HG03064 (cell line): Measurements from ENCODE around the gene KIF25.
"Not testable (repeated sequence)": the region's sequence is repeated elsewhere in the genome, so short reads cannot be mapped to it uniquely, and the experiment has no call there.

Experiments used
- ATAC-seq: cut with Tn5 transposase; IDR thresholded peaks from one replicate; pipeline ENCODE4 v1.9.1; 2021; ENCODE audit warnings: low read depth; ENCODE audit not compliant: unreplicated experiment

KIF25 gene

GRCh38 chr6:167974640-167975344 lies 22.7 kb upstream of the KIF25 start:
- no peak for ATAC-seq

- ATAC-seq: no peak
Observed at GRCh38 chr6:167975458-167975857, 22.0 kb upstream of the KIF25 start.

- ATAC-seq: not testable (repeated sequence)
Observed at GRCh38 chr6:167976116-167976657, 21.3 kb upstream of the KIF25 start.

DNA sequence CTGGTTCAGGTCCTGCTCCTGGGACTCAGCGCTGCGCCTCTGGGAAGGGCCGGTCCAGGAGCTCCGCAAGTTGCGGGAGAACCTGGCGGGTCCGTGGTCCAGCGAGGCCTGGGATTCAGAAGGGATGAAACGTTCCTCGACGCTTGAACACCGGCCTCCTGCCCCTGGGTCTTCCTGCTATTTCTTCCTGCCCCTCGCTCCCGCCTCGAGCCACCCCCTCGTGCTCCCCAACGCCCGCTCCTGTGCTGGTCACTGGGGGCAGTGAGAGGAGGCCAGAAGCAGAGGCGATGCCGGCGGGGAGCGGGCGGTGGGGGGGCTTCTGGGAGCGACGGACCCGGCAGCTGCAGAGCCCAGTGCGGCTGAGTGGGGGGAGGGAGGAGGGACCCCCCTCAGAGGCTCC lies 20.8 kb upstream of the KIF25 start:
- ATAC-seq: no peak

DNA sequence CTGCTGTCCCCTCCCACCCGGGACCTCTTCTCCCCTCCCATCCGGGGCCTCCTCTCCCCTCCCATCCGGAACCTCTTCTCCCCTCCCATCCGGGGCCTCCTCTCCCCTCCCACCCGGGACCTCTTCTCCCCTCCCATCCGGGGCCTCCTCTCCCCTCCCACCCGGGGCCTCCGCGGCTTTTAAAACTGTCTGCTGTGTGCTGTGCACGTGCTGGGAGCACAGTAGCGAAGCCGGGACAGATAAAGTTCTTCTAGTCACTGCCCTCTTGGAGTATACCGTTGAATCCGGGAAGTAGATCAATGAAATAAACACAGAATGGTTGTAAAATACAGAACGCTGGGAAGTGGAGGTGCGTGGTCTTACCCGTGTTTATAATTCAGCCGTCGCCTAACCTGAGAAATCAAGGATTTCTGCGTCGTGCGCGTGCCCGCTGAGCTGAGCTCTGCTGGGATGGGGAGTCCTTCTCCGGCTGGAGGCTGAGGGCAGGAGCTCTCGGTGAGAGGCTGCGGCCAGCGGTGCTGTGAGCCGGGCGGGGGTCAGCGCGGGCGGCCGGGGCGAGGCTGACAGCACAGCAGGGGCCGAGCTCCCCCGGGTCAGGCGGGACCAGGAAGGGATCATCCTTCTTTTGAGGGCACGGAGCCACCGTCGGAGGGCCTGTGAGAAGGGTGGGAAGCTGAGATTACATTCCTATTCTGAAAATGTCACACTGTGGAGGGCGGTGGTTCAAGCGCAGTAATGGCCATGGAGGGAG lies 19.6 kb upstream of the KIF25 start:
- ATAC-seq: no peak

- no peak for ATAC-seq
Observed at GRCh38 chr6:167978607-167979006, 18.9 kb upstream of the KIF25 start.

DNA sequence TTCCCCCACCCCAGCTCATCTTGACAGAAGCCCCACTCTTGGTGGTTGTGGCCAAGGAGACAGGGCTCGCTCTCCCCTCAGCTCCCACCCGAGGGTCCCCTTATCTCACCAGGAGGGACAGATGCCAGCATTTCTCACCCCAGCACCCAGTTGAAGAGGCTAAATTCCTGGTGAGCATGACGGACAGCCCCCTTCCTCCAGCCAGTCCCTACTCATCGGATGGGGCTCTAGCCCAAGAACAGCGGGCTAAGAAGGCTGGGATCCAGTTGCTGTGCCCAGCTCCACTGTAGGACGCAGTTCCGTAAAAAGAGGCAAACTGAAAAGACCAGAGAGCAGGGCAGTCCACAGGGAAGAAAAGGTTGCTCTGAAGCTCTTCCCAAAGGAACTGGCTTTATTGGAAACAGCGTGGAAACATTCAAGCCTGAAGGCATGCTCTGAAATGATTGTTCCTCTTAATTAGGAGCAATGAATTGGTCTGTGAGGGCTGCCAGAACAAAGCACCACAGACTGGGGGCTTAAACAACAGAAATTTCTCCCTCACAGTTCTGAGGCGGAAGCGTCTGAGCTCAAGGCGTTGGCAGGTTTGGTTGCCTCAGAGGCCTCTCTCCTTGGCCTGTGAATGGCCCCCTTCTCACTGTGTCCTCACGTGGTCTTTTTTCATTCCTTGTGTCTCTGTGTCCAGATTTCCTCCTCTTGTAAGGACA lies 17.9 kb upstream of the KIF25 start:
- ATAC-seq: no peak

DNA sequence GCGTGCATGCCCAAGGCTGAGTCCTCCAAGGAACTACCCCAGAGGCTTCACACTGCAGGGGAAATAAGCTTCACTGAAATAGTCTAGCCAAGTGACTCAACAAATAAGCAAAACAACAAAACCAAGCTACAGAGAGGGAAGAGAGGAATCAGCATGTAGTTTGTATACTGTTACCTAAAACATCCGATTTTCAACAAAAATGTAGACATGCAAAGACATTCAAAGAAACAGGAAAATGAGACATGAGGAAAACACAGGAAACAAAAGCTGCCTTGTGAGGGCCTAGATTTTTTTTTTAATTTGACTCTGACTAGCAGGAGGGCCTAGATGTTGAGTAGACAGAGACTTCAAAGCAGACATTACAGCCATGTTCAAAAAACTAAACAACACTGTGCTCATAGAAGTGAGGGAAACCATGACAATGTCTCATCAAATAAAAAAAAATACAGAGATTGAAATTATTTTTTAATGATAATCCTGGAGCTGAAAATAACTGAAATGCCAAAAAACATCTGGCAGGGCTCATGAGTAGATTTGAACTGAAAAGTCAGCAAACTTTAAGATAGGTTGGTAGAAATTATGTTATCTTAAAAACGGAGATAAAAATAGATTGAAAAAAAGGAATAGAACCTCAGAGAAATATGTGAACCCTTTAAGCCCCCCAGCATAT lies 16.4 kb upstream of the KIF25 start:
- ATAC-seq: no peak

DNA sequence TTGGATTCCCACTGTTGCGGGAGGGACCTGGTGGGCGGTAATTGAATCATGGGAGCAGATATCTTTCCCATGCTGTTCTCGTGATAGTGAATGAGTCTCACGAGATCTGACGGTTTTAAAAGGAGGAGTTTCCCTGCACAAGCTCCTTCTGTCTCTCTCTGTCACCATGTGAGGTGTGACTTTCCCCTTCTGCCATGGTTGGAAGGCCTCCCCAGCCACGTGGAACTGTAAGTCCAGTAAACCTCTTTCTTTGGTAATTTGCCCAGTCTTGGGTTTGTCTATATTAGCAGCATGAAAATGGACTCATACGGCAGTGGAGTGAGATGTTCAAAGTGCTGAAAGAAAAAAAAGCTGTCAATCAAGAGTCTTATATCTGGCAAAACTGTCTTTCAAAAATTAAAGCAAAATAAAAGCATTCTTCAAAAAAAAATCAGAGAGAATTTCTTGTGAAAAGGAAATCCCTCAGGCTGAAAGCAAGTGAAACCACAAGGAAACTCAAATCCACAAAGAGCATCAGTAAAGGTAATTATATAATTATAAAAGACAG lies 15.5 kb upstream of the KIF25 start:
- ATAC-seq: no peak

GRCh38 chr6:167984144-167984719 lies 13.2 kb upstream of the KIF25 start:
- no peak for ATAC-seq

DNA sequence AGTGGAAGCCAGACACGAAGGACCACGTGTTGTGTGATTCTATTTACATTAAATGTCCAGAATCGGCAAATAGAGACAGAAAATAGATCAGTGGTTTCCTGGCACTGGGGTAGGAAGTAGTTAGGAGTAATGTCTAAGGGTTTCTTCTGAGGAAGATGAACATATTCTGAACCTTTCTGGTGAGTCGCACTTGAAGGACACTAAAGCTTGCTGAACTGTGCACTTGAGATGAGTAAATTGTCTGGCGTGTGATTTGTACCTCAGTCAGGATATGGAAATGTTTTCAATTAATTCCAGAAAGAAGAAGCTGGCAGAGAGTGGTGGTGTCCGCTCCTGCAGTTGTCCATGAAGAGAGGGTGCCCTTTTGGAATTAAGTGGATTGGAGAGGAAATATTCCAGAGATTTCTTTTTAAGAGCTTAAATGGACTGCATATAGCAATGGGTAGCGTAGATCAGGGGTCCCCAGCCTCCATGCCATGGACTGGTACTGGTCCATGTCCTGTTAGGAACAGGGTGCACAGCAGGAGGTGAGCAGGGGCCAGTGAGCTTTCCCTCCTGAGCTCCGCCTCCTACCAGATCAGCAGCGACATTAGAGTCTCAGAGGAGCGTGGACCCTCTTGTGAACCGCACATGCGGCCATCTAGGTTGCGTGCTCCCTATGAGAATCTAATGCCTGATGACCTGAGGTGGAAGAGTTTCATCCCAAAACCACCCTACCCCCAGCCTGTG lies 12.4 kb upstream of the KIF25 start:
- no peak for ATAC-seq

DNA sequence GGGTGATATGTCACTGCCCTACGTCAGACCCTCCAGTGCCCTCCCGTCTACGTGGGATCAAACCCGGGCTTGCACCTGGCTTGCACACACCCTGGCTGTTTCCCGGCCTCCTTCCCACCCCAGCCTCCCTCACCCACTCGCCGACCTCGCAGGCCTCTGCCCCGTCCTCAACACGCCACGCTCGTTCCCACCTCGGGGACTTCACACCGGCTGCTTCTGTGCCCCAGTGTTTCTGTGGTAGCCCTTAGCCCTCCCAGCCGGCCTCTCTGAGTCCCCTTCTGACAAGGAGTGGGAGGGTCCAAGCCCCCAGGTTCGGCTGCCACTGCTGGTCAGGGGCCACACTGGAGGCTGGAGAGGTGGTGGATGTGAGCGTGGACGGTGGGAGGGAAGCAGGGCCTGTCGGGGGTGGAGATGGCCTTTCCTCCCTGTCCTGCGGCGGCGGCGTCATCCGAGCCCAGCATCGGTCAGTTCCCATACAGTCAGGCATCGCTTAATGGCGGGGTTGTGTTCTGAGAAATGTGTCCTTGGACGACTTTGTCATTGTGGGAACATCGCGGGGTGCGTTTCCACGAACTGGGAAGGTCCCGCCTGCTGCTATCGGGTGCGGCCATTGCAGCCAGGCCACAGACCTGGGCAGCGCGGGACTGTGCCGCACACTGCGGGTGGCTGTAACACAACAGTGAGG lies 11.4 kb upstream of the KIF25 start:
- no peak for ATAC-seq

DNA sequence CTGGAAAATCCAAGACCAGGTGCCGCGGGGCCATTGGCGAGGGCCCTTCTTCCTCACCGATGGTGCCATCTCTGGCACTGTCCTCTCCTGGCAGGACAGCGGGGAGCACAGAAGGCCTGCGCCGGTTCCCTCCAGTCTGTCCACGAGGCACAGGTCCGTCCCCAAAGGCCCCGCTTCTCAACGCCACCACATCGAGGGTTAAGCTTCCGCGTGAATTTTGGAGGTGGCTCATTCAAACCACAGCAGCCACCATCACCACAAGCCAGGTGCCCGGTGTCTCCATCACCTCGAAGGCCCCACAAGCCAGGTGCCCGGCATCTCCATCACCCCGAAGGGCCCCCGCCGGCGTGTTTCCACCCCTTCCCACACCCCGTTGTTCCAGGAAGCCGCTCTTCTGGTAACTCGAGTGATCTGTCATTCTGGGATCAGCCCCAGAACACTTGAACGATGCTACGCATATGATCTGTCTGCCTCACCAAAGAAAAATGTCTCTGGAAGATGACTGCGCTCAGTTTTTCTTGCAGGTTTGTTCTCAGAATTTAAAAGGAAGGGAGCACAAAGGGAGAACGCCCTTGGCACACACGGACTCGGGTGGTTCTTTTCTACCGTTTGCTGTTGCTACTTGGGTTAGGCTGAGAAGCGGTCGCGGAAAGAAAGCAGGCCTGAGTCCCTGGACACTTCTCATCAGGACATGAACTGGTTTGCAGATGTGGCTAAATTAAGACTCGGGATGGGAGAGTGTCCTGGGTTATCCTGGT lies 9.9 kb upstream of the KIF25 start:
- ATAC-seq: no peak

DNA sequence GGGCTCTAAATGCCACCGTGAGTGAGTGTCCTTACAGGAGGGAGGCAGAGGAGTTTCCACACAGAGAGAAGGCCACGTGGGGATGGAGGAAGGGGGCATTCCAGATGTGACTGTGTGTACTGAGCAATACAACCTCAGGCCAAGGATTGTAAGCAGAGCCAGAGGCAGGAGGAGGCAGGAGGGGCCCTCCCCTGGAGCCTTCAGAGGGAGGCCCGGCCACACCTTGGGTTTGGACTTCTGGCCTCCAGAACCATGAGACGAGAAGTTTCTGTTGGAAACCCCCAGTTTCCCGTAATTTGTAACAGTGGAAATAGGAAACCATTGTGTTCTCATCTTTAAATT lies 9.3 kb upstream of the KIF25 start:
- no peak for ATAC-seq

DNA sequence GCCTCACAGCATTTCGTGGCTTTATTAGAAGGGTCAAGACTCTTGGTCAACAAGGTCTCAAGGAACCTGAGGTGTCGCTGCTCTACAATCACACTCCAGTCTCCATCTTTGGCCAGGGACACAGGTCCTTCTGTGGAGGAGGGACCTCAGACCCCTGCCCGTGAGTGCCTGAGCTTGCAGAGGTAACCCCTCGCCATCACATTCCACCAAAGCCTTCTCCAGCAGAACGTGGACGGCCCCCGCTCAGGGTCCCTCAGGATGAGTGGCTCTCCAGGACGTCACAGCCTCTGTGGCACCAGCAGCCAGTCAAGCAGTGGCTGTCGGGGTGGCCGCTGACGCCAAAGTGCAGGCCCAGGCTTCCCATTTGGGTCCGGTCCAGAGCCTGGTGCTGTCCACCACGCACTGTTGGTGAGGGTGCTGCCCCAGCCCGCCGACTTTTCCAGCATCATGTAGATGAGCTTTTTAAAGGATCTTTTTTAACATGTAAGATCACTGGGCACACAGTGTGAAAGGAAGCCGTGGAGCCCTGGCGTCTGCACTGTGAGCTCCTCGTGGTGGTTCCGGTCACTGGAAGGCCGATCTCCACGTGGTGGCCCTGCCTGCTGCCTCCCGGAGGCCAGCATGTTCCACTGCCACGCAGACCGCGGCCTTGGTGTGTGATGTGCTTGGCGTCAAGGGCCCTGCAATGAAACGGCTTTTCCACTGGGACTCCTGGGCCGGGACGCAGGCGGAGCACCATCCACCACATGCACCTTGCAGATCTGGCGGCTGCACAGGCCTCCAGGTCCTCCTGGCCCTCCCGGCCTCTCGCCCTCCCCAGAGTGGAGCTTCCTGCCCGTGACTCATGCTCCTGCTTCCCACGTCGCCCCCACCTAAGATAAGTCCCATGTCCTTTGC lies 8.3 kb upstream of the KIF25 start:
- ATAC-seq: no peak

DNA sequence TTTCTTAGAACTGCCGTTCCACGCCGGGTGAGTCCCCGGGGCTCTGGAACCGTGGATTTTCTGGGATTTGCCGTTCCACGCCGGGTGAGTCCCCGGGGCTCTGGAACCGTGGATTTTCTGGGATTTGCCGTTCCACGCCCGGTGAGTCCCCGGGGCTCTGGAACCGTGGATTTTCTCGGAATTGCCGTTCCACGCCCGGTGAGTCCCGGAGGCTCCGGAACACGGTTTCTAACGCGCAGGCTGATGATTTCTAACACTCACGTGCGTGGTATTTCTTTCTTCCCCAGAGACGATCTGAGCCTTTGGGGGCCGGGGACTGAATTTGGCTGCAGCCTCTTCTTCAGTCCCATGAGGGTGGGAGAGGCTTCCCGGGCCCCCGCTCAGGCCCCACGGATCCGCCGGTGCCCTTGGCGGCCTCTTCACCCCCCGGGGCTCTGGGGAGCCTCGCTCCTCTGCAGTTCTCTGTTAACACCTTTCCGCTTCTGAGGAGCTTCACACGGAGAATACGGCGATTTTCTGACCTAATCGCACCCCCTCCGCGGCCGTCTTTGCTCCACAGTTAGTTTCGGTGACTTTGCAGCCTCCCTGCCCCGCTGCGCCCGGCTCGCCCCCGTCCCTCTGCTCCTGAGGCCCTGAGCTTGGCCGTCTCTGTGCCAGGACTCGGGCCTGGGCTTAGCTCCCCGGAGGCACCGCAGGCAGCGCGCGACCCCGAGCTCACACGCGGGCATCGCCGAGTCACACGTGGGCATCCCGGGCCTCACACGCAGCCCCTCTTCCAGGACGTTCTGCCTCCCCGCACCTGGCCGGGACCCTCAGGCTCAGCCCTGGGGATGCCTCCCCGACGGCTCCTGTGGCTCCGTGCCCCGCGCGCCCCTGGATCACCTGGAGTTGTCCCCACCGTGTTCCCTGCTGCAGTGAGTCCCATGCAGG lies 7.2 kb upstream of the KIF25 start:
- no peak for ATAC-seq
